PC-9 (cell line): ENCODE results near the gene NR6A1.

Experiments
- EZH2 ChIP-seq: fragments of 200-600 bp; sonication (generic); IDR thresholded peaks from 2 replicates; pipeline ENCODE4 v1.8.0; 2017; ENCODE audit warnings: antibody characterized with exemption, low read depth
- TF ChIP-seq, protein P1 (sequence below): fragments of 200-600 bp; sonication (generic); conservative IDR thresholded peaks from 2 replicates; pipeline ENCODE4 v1.6.1; 2017; ENCODE audit warnings: mixed run types, antibody characterized with exemption, mild to moderate bottlenecking, moderate library complexity

DNA sequence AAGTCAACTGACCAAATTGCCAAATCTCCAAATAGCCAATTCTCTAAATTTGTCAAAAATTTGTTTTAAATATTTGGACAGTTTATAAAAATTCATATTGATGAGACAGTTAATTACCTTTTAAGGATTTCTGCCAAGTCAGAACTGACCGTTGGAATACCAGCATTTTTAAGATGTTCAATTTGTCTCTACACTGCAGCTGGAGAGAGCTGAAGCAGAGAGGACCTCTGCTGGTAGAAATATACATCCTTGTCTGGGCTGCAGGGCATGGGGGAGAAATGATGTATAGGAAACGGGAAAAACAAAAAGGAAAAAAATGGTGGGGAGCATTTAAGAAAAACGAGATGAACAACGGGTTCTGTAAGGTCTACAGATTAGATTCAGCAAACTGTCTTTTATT is 16.8 kb downstream of the NR6A1 start:
- TF ChIP-seq, protein P1, sequence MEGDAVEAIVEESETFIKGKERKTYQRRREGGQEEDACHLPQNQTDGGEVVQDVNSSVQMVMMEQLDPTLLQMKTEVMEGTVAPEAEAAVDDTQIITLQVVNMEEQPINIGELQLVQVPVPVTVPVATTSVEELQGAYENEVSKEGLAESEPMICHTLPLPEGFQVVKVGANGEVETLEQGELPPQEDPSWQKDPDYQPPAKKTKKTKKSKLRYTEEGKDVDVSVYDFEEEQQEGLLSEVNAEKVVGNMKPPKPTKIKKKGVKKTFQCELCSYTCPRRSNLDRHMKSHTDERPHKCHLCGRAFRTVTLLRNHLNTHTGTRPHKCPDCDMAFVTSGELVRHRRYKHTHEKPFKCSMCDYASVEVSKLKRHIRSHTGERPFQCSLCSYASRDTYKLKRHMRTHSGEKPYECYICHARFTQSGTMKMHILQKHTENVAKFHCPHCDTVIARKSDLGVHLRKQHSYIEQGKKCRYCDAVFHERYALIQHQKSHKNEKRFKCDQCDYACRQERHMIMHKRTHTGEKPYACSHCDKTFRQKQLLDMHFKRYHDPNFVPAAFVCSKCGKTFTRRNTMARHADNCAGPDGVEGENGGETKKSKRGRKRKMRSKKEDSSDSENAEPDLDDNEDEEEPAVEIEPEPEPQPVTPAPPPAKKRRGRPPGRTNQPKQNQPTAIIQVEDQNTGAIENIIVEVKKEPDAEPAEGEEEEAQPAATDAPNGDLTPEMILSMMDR = peak; percentile 33; the same call in 1 of the 2 replicates
- TF ChIP-seq EZH2 = no peak
